PC-3 (cell line): ENCODE measurements around the gene JMJD7. TPM values are rescaled to one million over a fixed set of nuclear protein-coding genes. Genes with fewer than 3 reads are reported as not detected.

Experiments
- ATAC-seq: fragments of 200-7000 bp; cut with Tn5 transposase; 2 replicates; pipeline ENCODE4 v1.9.1; 2020; ENCODE audit warnings: mild to moderate bottlenecking, moderate library complexity
- BruUV-seq: library from RNA; stranded (reverse); fragments of 400-500 nt; replicated peaks from 2 replicates; lab custom pipeline; 2021; lab: Mats Ljungman, UMichigan
- CTCF ChIA-PET: fragments of 300-600 bp; sonication (Branson Sonifier 250); formaldehyde crosslinking; loops from one replicate; lab custom pipeline; 2022; ENCODE audit warnings: antibody characterized with exemption; lab: Charles Lee
- POLR2A ChIA-PET: fragments of 300-600 bp; sonication (Branson Sonifier 250); formaldehyde crosslinking; loops from one replicate; lab custom pipeline; 2022; ENCODE audit warnings: antibody characterized with exemption; ENCODE audit not compliant: unreplicated experiment; lab: Charles Lee
- DNase-seq: peaks from one replicate; pipeline ENCODE4 v3.0.0-alpha.2; 2015
- H2AFZ ChIP-seq: fragments of 300-600 bp; sonication (generic); 2 replicates; pipeline ENCODE4 v1.6.0; 2016; ENCODE audit warnings: antibody characterized with exemption, low read length
- H3F3A ChIP-seq: fragments of 300-600 bp; sonication (generic); one replicate; pipeline ENCODE4 v1.6.0; 2017; ENCODE audit warnings: antibody characterized with exemption, low read length, control low read depth, mild to moderate bottlenecking; ENCODE audit not compliant: unreplicated experiment
- H3K27ac ChIP-seq: fragments of 300-600 bp; sonication (generic); 2 replicates; pipeline ENCODE4 v1.5.1; 2016; ENCODE audit warnings: mild to moderate bottlenecking, low read length
- H3K27me3 ChIP-seq: fragments of 300-600 bp; sonication (generic); 2 replicates; pipeline ENCODE4 v1.6.1; 2016; ENCODE audit warnings: low read length, mixed read lengths
- H3K36me3 ChIP-seq: fragments of 300-600 bp; sonication (generic); 2 replicates; pipeline ENCODE4 v1.6.1; 2016; ENCODE audit warnings: low read depth, mixed run types, low read length, mixed read lengths
- H3K4me1 ChIP-seq: fragments of 300-600 bp; sonication (generic); 2 replicates; pipeline ENCODE4 v1.5.1; 2016; ENCODE audit warnings: low read length; ENCODE audit not compliant: insufficient read depth
- H3K4me2 ChIP-seq: fragments of 300-600 bp; sonication (generic); 2 replicates; pipeline ENCODE4 v1.6.0; 2016; ENCODE audit warnings: low read length
- H3K4me3 ChIP-seq: fragments of 300-600 bp; sonication (generic); 2 replicates; pipeline ENCODE4 v1.5.1; 2016; ENCODE audit warnings: mild to moderate bottlenecking, low read length, mixed read lengths
- H3K79me2 ChIP-seq: fragments of 300-600 bp; sonication (generic); 2 replicates; pipeline ENCODE4 v1.6.1; 2017; ENCODE audit warnings: low read length, mixed read lengths
- H3K9ac ChIP-seq: fragments of 300-600 bp; sonication (generic); 2 replicates; pipeline ENCODE4 v1.6.0; 2016; ENCODE audit warnings: mild to moderate bottlenecking, low read length
- H3K9me2 ChIP-seq: fragments of 300-600 bp; sonication (generic); replicated peaks from 2 replicates; pipeline ENCODE4 v1.6.1; 2016; ENCODE audit warnings: mixed run types, low read length, mixed read lengths
- H3K9me3 ChIP-seq: fragments of 300-600 bp; sonication (generic); 2 replicates; pipeline ENCODE4 v1.6.1; 2016; ENCODE audit warnings: low read length, mixed read lengths
- H4K20me1 ChIP-seq: fragments of 300-600 bp; sonication (generic); 2 replicates; pipeline ENCODE4 v1.6.1; 2016; ENCODE audit warnings: low read length, mixed read lengths
- EZH2 ChIP-seq: fragments of 300-600 bp; sonication (generic); IDR thresholded peaks from one replicate; pipeline ENCODE4 v1.6.1; 2017; ENCODE audit warnings: antibody characterized with exemption, mild to moderate bottlenecking, low read length; ENCODE audit not compliant: unreplicated experiment
- EZH2phosphoT487 ChIP-seq: fragments of 300-600 bp; sonication (generic); IDR thresholded peaks from 2 replicates; pipeline ENCODE4 v1.6.1; 2018; ENCODE audit warnings: mild to moderate bottlenecking, antibody characterized with exemption, low read length, borderline replicate concordance
- intact Hi-C: fragments of 100-400 bp; cut with micrococcal nuclease; formaldehyde crosslinking; loops from 2 replicates; pipeline ENCODE4 v1.9.0; 2023
- total RNA-seq: library from RNA; depleted of rRNA; stranded (reverse); fragments of >200 nt; gene quantifications from 2 replicates; pipeline ENCODE4 v1.2.3, GENCODE V29; 2014
- TF ChIP-seq, protein P1 (sequence below): fragments of 300-600 bp; sonication (generic); conservative IDR thresholded peaks from 2 replicates; pipeline ENCODE4 v1.5.1; 2017; ENCODE audit warnings: antibody characterized with exemption, low read depth, mild to moderate bottlenecking, low read length

JMJD7 gene
- total RNA-seq, 1 experiment from 2014 or later = 13.7 TPM

DNA sequence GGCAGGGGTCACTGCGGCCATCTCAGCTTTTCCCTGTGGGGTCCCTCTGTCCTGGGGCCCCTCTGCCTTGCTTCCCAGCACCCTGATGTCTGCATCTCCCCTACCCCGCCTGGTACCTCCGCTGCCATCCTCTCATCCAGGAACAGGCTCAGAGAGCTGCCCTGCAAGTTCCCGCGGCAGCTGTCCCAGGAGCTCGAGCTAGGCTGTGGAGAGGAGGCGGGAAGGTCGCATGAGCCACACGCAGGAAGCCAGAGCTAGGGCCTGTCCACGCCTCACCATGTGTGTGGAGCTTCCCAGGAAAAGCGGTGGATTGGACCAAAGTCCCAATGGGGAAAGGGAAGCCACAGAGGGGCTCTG, 23.3 kb downstream of the JMJD7 start:
- H3K9me2 ChIP-seq = no peaks in the 10 kb centered on the region
- H3K9ac ChIP-seq = no peak overlapping the region
- no peaks in the 10 kb centered on the region for H3K9me3 ChIP-seq
- H2AFZ ChIP-seq = no peak overlapping the region
- no peaks in the 10 kb centered on the region for H3F3A ChIP-seq
- no peak overlapping the region for H3K4me2 ChIP-seq
- ChIA-PET CTCF (interaction anchor here (0.6 kb wide), 1 partner anchor 39 kb away, joined by 4 read pairs; no protein-coding TSS in a partner anchor), POLR2A (no interaction called here)
- DNase-seq (no peak), ATAC-seq (no peak)
- intact Hi-C loops = no loop called here
- H3K4me1 ChIP-seq = no peaks in the 10 kb centered on the region
- H3K79me2 ChIP-seq = no peaks in the 10 kb centered on the region
- BruUV-seq = no TSS peak
- no peak overlapping the region for H3K4me3 ChIP-seq
- TF ChIP-seq EZH2phosphoT487 (no peak), EZH2 (no peak)
- TF ChIP-seq, protein P1, sequence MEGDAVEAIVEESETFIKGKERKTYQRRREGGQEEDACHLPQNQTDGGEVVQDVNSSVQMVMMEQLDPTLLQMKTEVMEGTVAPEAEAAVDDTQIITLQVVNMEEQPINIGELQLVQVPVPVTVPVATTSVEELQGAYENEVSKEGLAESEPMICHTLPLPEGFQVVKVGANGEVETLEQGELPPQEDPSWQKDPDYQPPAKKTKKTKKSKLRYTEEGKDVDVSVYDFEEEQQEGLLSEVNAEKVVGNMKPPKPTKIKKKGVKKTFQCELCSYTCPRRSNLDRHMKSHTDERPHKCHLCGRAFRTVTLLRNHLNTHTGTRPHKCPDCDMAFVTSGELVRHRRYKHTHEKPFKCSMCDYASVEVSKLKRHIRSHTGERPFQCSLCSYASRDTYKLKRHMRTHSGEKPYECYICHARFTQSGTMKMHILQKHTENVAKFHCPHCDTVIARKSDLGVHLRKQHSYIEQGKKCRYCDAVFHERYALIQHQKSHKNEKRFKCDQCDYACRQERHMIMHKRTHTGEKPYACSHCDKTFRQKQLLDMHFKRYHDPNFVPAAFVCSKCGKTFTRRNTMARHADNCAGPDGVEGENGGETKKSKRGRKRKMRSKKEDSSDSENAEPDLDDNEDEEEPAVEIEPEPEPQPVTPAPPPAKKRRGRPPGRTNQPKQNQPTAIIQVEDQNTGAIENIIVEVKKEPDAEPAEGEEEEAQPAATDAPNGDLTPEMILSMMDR = no peak
- no peaks in the 10 kb centered on the region; the same call in 1 of the 2 replicates for H3K36me3 ChIP-seq
- H3K27me3 ChIP-seq = no peaks in the 10 kb centered on the region
- H3K27ac ChIP-seq = no peak overlapping the region
- H4K20me1 ChIP-seq = no peaks in the 10 kb centered on the region

DNA sequence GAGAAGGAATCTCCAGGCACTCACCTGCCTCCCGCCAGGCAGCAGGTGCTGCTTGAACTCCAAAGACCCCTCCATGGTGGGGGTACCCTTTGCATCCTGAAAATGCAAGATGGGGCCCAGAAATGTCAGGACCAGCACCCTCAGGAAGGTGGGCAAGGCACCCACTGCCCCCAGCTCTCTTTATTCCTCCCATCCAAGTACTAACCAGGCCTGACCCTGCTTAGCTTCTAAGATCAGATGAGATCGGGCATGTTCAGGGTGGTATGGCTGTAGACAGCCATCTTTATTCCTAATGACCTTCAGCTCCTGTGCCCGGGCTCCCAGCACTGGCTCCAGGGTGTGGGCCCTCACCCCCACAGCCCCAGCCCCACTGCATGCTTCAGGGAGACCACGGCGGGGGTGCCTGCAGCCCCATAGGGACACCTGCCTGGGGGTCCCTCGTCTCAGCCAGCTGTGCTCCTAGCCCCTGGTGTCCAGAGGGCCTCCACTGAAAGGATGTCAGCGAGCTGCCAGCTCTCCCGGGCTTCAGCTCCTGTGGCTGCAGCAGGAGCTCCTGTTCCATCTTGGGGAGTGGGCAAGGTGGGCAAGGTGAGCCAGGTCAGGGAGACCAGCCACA, 24.0 kb downstream of the JMJD7 start:
- Histone ChIP-seq H3K4me2 (no peak overlapping the region), H3K27ac (no peak overlapping the region), H3K79me2 (no peaks in the 10 kb centered on the region), H3K4me3 (no peak overlapping the region), H2AFZ (no peak overlapping the region), H3K27me3 (no peaks in the 10 kb centered on the region), H3K9ac (no peak overlapping the region), H3K9me3 (no peaks in the 10 kb centered on the region), H4K20me1 (no peaks in the 10 kb centered on the region), H3K9me2 (no peaks in the 10 kb centered on the region), H3K4me1 (no peaks in the 10 kb centered on the region), H3F3A (no peaks in the 10 kb centered on the region), H3K36me3 (no peaks in the 10 kb centered on the region; the same call in 1 of the 2 replicates)
- no peak for DNase-seq
- ATAC-seq = no peak
- CTCF ChIA-PET = no interaction called here
- intact Hi-C loops = no loop called here
- no TSS peak for BruUV-seq
- TF ChIP-seq EZH2 (no peak), EZH2phosphoT487 (no peak)
- TF ChIP-seq, protein P1 = no peak
- POLR2A ChIA-PET = no interaction called here
